ENCODE results near the gene AURKAIP1. TPM values are rescaled to one million over a fixed set of nuclear protein-coding genes. Genes with fewer than 3 reads are reported as not detected.
A peak's percentile ranks its signal among the peaks of the same experiment; 100 is the strongest.

Gene AURKAIP1
- total RNA-seq, 1 donor from 2014 or later: 107 TPM

DNA sequence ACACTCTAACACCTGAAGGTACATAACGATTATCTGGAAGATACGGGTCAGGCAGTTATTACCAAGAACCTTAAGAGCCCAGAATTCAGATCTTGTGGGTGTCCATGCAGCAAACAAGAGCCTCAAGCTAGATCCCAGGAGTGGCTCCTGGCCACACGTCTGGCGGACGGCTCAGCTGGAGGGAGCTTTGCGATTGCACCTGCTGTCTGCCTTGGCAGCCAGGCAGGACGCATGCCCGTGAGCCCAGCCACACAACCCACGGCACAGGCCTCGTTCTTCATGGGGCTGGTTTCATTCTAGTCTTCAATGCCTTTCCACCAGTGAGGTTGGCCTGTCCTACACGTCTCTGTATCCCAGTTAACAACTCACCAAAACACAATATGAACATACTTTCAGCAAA lies 18.4 kb upstream of the AURKAIP1 start:
- TF ChIP-seq, protein P1, sequence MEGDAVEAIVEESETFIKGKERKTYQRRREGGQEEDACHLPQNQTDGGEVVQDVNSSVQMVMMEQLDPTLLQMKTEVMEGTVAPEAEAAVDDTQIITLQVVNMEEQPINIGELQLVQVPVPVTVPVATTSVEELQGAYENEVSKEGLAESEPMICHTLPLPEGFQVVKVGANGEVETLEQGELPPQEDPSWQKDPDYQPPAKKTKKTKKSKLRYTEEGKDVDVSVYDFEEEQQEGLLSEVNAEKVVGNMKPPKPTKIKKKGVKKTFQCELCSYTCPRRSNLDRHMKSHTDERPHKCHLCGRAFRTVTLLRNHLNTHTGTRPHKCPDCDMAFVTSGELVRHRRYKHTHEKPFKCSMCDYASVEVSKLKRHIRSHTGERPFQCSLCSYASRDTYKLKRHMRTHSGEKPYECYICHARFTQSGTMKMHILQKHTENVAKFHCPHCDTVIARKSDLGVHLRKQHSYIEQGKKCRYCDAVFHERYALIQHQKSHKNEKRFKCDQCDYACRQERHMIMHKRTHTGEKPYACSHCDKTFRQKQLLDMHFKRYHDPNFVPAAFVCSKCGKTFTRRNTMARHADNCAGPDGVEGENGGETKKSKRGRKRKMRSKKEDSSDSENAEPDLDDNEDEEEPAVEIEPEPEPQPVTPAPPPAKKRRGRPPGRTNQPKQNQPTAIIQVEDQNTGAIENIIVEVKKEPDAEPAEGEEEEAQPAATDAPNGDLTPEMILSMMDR (IDR thresholded peaks at IDR 0.05; ENCODE audit: unreplicated experiment): no peak
- Mint-ChIP-seq H3K4me1 (ENCODE audit: low read depth) (peaks cover 6% of the 10 kb centered on the region), H3K36me3 (ENCODE audit: insufficient read depth) (peaks cover 36% of the 10 kb centered on the region), H3K27ac (no peak overlapping the region), H3K4me3 (ENCODE audit: low read depth) (no peak overlapping the region), H3K27me3 (no peaks in the 10 kb centered on the region), H3K9me3 (ENCODE audit: low read depth) (no peaks in the 10 kb centered on the region)
- DNase-seq (ENCODE audit: low spot score, unreplicated experiment): no peak

DNA sequence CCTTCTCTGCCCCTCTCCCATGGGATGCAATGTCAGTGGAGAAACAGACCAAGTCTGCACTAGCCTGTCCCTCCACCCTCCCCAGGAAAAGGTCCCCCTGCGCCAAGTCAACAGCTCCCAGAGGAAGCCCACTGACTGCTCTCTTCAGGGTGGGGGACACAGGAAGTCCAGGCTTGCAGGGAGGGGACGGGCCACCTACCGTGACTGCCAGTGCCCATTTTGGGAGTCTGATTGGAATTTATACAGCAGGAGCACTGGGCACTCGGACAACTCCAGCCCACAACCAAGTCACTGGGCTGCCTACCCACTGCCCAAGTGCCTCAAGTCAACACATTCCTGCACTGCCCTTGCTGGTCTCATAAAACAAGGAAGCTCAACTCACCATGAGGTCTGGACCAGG lies 18.0 kb upstream of the AURKAIP1 start:
- Mint-ChIP-seq H3K9me3 (ENCODE audit: low read depth) (no peaks in the 10 kb centered on the region), H3K36me3 (ENCODE audit: insufficient read depth) (peaks cover 36% of the 10 kb centered on the region), H3K27ac (no peak overlapping the region), H3K27me3 (no peaks in the 10 kb centered on the region), H3K4me3 (ENCODE audit: low read depth) (no peak overlapping the region), H3K4me1 (ENCODE audit: low read depth) (peaks cover 2% of the 10 kb centered on the region)
- TF ChIP-seq, protein P1 (IDR thresholded peaks at IDR 0.05; ENCODE audit: unreplicated experiment): no peak
- DNase-seq (ENCODE audit: low spot score, unreplicated experiment): no peak

DNA sequence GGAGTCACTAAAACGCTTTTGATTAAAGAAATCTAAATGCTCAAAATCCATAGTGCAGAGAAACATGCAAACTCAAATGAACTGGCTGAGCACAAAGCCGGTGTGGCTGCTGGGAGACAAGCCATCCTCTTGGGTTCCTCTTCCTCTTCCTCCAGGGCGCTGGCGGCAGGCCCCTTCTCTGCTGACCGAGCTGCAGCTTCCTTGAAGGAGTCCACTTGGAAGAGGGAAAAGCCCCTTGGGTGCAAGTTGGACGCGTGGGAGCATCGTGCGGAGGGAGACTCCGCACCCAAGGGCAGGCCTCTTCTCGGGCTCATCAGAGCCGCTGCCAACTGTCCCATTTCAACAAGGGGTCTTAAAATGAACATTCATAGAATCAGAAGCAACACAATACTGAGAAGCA lies 16.2 kb upstream of the AURKAIP1 start:
- peak overlapping the region; percentile 45 for H3K27ac Mint-ChIP-seq
- H3K36me3 Mint-ChIP-seq (ENCODE audit: insufficient read depth): peaks cover 44% of the 10 kb centered on the region
- H3K4me1 Mint-ChIP-seq (ENCODE audit: low read depth): peaks cover 1% of the 10 kb centered on the region
- DNase-seq (ENCODE audit: low spot score, unreplicated experiment): no peak
- H3K4me3 Mint-ChIP-seq (ENCODE audit: low read depth): no peak overlapping the region
- H3K27me3 Mint-ChIP-seq: no peaks in the 10 kb centered on the region
- no peaks in the 10 kb centered on the region for H3K9me3 Mint-ChIP-seq (ENCODE audit: low read depth)
- TF ChIP-seq, protein P1 (IDR thresholded peaks at IDR 0.05; ENCODE audit: unreplicated experiment): no peak

DNA sequence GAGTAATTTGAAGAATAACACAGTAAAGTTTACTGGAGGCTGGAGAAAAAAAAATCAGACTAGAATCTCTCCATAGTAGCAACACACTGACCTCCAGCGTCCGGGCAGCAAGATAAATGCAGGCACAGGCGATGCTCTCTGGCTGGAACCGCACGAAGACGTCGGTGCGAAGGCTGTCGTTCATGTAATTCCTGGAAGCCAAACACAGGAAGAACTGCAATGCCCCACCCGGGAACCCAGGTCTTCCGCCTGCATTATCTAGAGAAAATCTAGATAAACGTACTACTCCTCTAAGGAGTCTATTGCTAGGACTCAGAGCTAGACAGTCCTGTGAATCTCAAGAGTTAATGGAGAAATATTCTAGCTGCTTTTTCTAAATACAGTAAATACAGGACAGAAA lies 15.7 kb upstream of the AURKAIP1 start:
- Mint-ChIP-seq H3K36me3 (ENCODE audit: insufficient read depth) (peaks cover 46% of the 10 kb centered on the region), H3K9me3 (ENCODE audit: low read depth) (no peaks in the 10 kb centered on the region), H3K27me3 (no peaks in the 10 kb centered on the region), H3K4me1 (ENCODE audit: low read depth) (peaks cover 1% of the 10 kb centered on the region), H3K4me3 (ENCODE audit: low read depth) (no peak overlapping the region), H3K27ac (no peak overlapping the region)
- DNase-seq (ENCODE audit: low spot score, unreplicated experiment): no peak
- TF ChIP-seq, protein P1 (IDR thresholded peaks at IDR 0.05; ENCODE audit: unreplicated experiment): no peak

DNA sequence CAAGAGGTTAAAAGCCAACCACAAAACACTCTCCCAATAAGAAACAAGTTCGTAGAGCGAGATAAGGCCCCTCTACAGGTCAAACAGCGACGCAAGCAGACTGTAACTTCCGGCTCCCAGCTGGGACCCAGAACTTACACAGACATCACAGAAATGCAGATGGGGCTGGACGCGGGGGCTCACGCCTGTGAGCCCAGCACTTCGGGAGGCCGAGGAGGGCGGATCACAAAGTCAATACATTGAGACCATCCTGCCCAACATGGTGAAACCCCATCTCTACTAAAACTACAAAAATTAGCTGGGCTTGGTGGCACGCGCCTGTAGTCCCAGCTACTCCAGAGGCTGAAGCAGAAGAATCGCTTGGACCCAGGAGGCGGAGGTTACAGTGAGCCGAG lies 13.1 kb upstream of the AURKAIP1 start:
- H3K27ac Mint-ChIP-seq: no peak overlapping the region
- no peaks in the 10 kb centered on the region for H3K9me3 Mint-ChIP-seq (ENCODE audit: low read depth)
- no peak overlapping the region for H3K4me3 Mint-ChIP-seq (ENCODE audit: low read depth)
- no peaks in the 10 kb centered on the region for H3K4me1 Mint-ChIP-seq (ENCODE audit: low read depth)
- H3K27me3 Mint-ChIP-seq: no peaks in the 10 kb centered on the region
- TF ChIP-seq, protein P1 (IDR thresholded peaks at IDR 0.05; ENCODE audit: unreplicated experiment): no peak
- peaks cover 35% of the 10 kb centered on the region for H3K36me3 Mint-ChIP-seq (ENCODE audit: insufficient read depth)
- DNase-seq (ENCODE audit: low spot score, unreplicated experiment): no peak
